Measurements from ENCODE around the gene EI24. TPM values are rescaled to one million over a fixed set of nuclear protein-coding genes. Genes with fewer than 3 reads are reported as not detected.

Gene EI24
- total RNA-seq, 1 donor from 2014 or later = 63.3 TPM

- Mint-ChIP-seq H3K4me1 (ENCODE audit: low read depth, unreplicated experiment) (peaks cover 7% of the 10 kb centered on the region), H3K9me3 (ENCODE audit: unreplicated experiment) (peaks cover 7% of the 10 kb centered on the region), H3K4me3 (ENCODE audit: unreplicated experiment) (peak overlapping the region; percentile 99), H3K27ac (ENCODE audit: unreplicated experiment) (peak overlapping the region; percentile 96), H3K27me3 (ENCODE audit: unreplicated experiment) (peaks cover 6% of the 10 kb centered on the region), H3K36me3 (ENCODE audit: unreplicated experiment) (no peaks in the 10 kb centered on the region)
- no peak for DNase-seq
- TF ChIP-seq CTCF (IDR thresholded peaks at IDR 0.05; ENCODE audit: partially characterized antibody, unreplicated experiment) = no peak
Measured at GRCh38 chr11:125625225-125625629, 56.0 kb downstream of the EI24 start.

- Mint-ChIP-seq H3K4me1 (ENCODE audit: low read depth, unreplicated experiment) (peaks cover 7% of the 10 kb centered on the region), H3K27me3 (ENCODE audit: unreplicated experiment) (peaks cover 6% of the 10 kb centered on the region), H3K4me3 (ENCODE audit: unreplicated experiment) (peak overlapping the region; percentile 99), H3K27ac (ENCODE audit: unreplicated experiment) (peak overlapping the region; percentile 96), H3K9me3 (ENCODE audit: unreplicated experiment) (peaks cover 7% of the 10 kb centered on the region), H3K36me3 (ENCODE audit: unreplicated experiment) (no peaks in the 10 kb centered on the region)
- peak; percentile 91 for DNase-seq
- TF ChIP-seq CTCF (IDR thresholded peaks at IDR 0.05; ENCODE audit: partially characterized antibody, unreplicated experiment) = no peak
Measured at GRCh38 chr11:125625630-125626287, 56.5 kb downstream of the EI24 start.

- peak; percentile 32 for DNase-seq
- Mint-ChIP-seq H3K4me3 (ENCODE audit: unreplicated experiment) (peak overlapping the region; percentile 99), H3K9me3 (ENCODE audit: unreplicated experiment) (peaks cover 7% of the 10 kb centered on the region), H3K4me1 (ENCODE audit: low read depth, unreplicated experiment) (peaks cover 7% of the 10 kb centered on the region), H3K36me3 (ENCODE audit: unreplicated experiment) (no peaks in the 10 kb centered on the region), H3K27me3 (ENCODE audit: unreplicated experiment) (peaks cover 6% of the 10 kb centered on the region), H3K27ac (ENCODE audit: unreplicated experiment) (peak overlapping the region; percentile 94)
- no peak for TF ChIP-seq CTCF (IDR thresholded peaks at IDR 0.05; ENCODE audit: partially characterized antibody, unreplicated experiment)
Measured at GRCh38 chr11:125626288-125626950, 57.1 kb downstream of the EI24 start.

GRCh38 chr11:125627236-125627910 is 58.1 kb downstream of the EI24 start:
- no peak for TF ChIP-seq CTCF (IDR thresholded peaks at IDR 0.05; ENCODE audit: partially characterized antibody, unreplicated experiment)
- Mint-ChIP-seq H3K4me1 (ENCODE audit: low read depth, unreplicated experiment) (peaks cover 7% of the 10 kb centered on the region), H3K4me3 (ENCODE audit: unreplicated experiment) (peak overlapping the region; percentile 99), H3K27me3 (ENCODE audit: unreplicated experiment) (peaks cover 6% of the 10 kb centered on the region), H3K36me3 (ENCODE audit: unreplicated experiment) (no peaks in the 10 kb centered on the region), H3K9me3 (ENCODE audit: unreplicated experiment) (peaks cover 7% of the 10 kb centered on the region), H3K27ac (ENCODE audit: unreplicated experiment) (no peak overlapping the region)
- DNase-seq = no peak

Other genes with a start within 250 kb of the EI24 start
- 10.3 TPM for gene FEZ1, start 73.2 kb upstream of the EI24 start, total RNA-seq (ENCODE audit: unreplicated experiment)
- 68.0 TPM for gene STT3A, start 23.4 kb downstream of the EI24 start, total RNA-seq (ENCODE audit: unreplicated experiment)
- 23.1 TPM for gene CHEK1, start 55.7 kb downstream of the EI24 start, total RNA-seq (ENCODE audit: unreplicated experiment)
- not detected for gene ACRV1, start 111.4 kb downstream of the EI24 start, total RNA-seq (ENCODE audit: unreplicated experiment)
- not detected for gene PATE1, start 176.8 kb downstream of the EI24 start, total RNA-seq (ENCODE audit: unreplicated experiment)
- gene PATE2, start 209.4 kb downstream of the EI24 start, total RNA-seq (ENCODE audit: unreplicated experiment) = not detected
- not detected for gene PATE3, start 218.7 kb downstream of the EI24 start, total RNA-seq (ENCODE audit: unreplicated experiment)